ENCODE results near the gene CDRT15L2.
"Not testable (repeated sequence)": the region's sequence is repeated elsewhere in the genome, so short reads cannot be mapped to it uniquely, and the experiment has no call there.

CDRT15L2 gene

DNA sequence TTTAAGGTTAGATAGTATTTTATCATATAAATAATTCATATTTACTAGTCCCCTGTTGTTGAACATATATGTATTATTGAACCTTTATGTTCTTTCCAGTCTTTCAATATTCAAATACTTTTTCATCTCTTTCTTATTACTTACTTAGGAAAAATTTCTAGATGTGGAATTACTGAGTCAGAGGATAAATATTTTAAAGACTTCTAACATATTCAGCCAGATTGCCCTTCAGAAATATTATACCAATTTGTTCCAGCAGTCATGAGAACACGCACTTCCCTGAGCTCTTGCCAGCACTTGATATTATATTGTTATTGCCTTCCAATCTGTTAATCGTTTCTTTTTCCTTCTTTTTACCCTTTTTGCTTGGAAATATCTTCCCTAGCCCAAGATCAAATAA lies 4.5 kb upstream of the CDRT15L2 start:
- not testable (repeated sequence) for H3K36me3 ChIP-seq (ENCODE audit: control insufficient read depth, insufficient read depth, low read length); H3K27ac ChIP-seq (ENCODE audit: low read depth, low read length, severe bottlenecking)
- WGBS, 2 experiments (ENCODE audit: insufficient coverage in 2 of 2) = no CpG with 5 or more reads among the region's 2 CpGs

GRCh38 chr17:20583891-20584577 lies 4.5 kb downstream of the CDRT15L2 start:
- WGBS, 2 experiments (ENCODE audit: insufficient coverage in 2 of 2) = 95% methylated on average over 4 of the region's 14 CpGs; no CpG with 5 or more reads in 1 of the 2 experiments
- not testable (repeated sequence) for H3K36me3 ChIP-seq (ENCODE audit: control insufficient read depth, insufficient read depth, low read length); H3K9me3 ChIP-seq (ENCODE audit: control insufficient read depth, low read length); H3K4me3 ChIP-seq (ENCODE audit: extremely low read depth, insufficient read depth, low read length, poor library complexity, severe bottlenecking); H3K27ac ChIP-seq (ENCODE audit: low read depth, low read length, severe bottlenecking); H3K4me1 ChIP-seq (ENCODE audit: control insufficient read depth, insufficient read depth, low read length, poor library complexity, severe bottlenecking)

More for the DNA sequence above, 4.5 kb upstream of the CDRT15L2 start:
- not testable (repeated sequence) for H3K9me3 ChIP-seq (ENCODE audit: control insufficient read depth, low read length); H3K4me3 ChIP-seq (ENCODE audit: extremely low read depth, insufficient read depth, low read length, poor library complexity, severe bottlenecking); H3K4me1 ChIP-seq (ENCODE audit: control insufficient read depth, insufficient read depth, low read length, poor library complexity, severe bottlenecking)

GRCh38 chr17:20588744-20589453 lies 9.4 kb downstream of the CDRT15L2 start:
- not testable (repeated sequence) for H3K9me3 ChIP-seq (ENCODE audit: control insufficient read depth, low read length)
- 1 to 15% methylated on average over 14 to 33 of the region's 69 CpGs for WGBS, 2 experiments (ENCODE audit: insufficient coverage in 2 of 2)

DNA sequence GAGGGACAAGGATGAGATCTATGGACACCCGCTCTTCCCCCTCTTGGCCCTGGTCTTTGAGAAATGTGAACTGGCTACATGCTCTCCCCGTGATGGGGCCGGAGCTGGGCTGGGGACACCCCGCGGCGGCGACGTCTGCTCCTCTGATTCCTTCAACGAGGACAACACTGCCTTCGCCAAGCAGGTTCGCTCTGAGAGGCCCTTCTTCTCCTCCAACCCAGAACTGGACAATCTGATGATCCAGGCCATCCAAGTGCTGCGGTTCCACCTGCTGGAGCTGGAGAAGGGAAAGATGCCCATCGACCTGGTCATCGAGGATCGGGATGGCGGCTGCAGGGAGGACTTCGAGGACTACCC lies 9.9 kb downstream of the CDRT15L2 start:
- not testable (repeated sequence) for H3K27ac ChIP-seq (ENCODE audit: low read depth, low read length, severe bottlenecking); H3K9me3 ChIP-seq (ENCODE audit: control insufficient read depth, low read length); H3K36me3 ChIP-seq (ENCODE audit: control insufficient read depth, insufficient read depth, low read length); H3K4me1 ChIP-seq (ENCODE audit: control insufficient read depth, insufficient read depth, low read length, poor library complexity, severe bottlenecking)
- 95 to 97% methylated on average over 3 to 10 of the region's 17 CpGs for WGBS, 2 experiments (ENCODE audit: insufficient coverage in 2 of 2)
- peak overlapping the region; percentile 28 for H3K4me3 ChIP-seq (ENCODE audit: extremely low read depth, insufficient read depth, low read length, poor library complexity, severe bottlenecking)

More at GRCh38 chr17:20588744-20589453, 9.4 kb downstream of the CDRT15L2 start:
- H3K36me3 ChIP-seq (ENCODE audit: control insufficient read depth, insufficient read depth, low read length); H3K27ac ChIP-seq (ENCODE audit: low read depth, low read length, severe bottlenecking); H3K4me1 ChIP-seq (ENCODE audit: control insufficient read depth, insufficient read depth, low read length, poor library complexity, severe bottlenecking): not testable (repeated sequence)
- peak overlapping the region; percentile 28 for H3K4me3 ChIP-seq (ENCODE audit: extremely low read depth, insufficient read depth, low read length, poor library complexity, severe bottlenecking)

GRCh38 chr17:20591040-20591439 lies 11.5 kb downstream of the CDRT15L2 start:
- H3K36me3 ChIP-seq (ENCODE audit: control insufficient read depth, insufficient read depth, low read length); H3K27ac ChIP-seq (ENCODE audit: low read depth, low read length, severe bottlenecking); H3K4me3 ChIP-seq (ENCODE audit: extremely low read depth, insufficient read depth, low read length, poor library complexity, severe bottlenecking); H3K4me1 ChIP-seq (ENCODE audit: control insufficient read depth, insufficient read depth, low read length, poor library complexity, severe bottlenecking); H3K9me3 ChIP-seq (ENCODE audit: control insufficient read depth, low read length): not testable (repeated sequence)
- WGBS, 2 experiments (ENCODE audit: insufficient coverage in 2 of 2) = no CpG with 5 or more reads among the region's 4 CpGs

GRCh38 chr17:20605568-20605967 lies 26.0 kb downstream of the CDRT15L2 start:
- not testable (repeated sequence) for H3K27ac ChIP-seq (ENCODE audit: low read depth, low read length, severe bottlenecking); H3K9me3 ChIP-seq (ENCODE audit: control insufficient read depth, low read length); H3K36me3 ChIP-seq (ENCODE audit: control insufficient read depth, insufficient read depth, low read length); H3K4me1 ChIP-seq (ENCODE audit: control insufficient read depth, insufficient read depth, low read length, poor library complexity, severe bottlenecking); H3K4me3 ChIP-seq (ENCODE audit: extremely low read depth, insufficient read depth, low read length, poor library complexity, severe bottlenecking)
- 100% methylated on average over 1 of the region's 1 CpG; no CpG with 5 or more reads in 1 of the 2 experiments for WGBS, 2 experiments (ENCODE audit: insufficient coverage in 2 of 2)

GRCh38 chr17:20609490-20609889 lies 30.0 kb downstream of the CDRT15L2 start:
- WGBS, 2 experiments (ENCODE audit: insufficient coverage in 2 of 2) = no CpG with 5 or more reads among the region's 3 CpGs

DNA sequence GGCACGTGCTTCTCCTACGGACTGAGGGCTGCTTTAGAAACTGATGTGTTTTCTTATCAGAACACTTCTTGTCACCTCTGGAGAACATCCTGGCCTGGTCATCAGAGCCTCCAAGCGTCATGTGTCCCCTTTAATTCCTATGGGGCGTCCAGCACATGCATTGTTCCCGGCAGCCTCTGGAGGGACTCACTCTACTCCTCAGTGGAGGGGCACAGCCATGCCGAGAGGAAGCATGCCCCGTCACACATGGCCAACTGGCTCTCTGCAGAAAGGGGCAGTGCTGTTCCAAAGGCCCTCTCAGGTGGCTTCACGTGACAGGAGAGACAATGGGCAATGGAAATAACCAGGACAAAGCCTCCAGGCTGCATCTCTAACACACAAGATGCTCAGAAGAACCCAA lies 31.8 kb downstream of the CDRT15L2 start:
- H3K9me3 ChIP-seq (ENCODE audit: control insufficient read depth, low read length) = no peaks in the 10 kb centered on the region
- no peak overlapping the region for H3K27ac ChIP-seq (ENCODE audit: low read depth, low read length, severe bottlenecking)
- H3K36me3 ChIP-seq (ENCODE audit: control insufficient read depth, insufficient read depth, low read length) = no peaks in the 10 kb centered on the region
- 82 to 94% methylated on average over 3 to 5 of the region's 8 CpGs for WGBS, 2 experiments (ENCODE audit: insufficient coverage in 2 of 2)
- no peaks in the 10 kb centered on the region for H3K4me1 ChIP-seq (ENCODE audit: control insufficient read depth, insufficient read depth, low read length, poor library complexity, severe bottlenecking)
- no peak overlapping the region for H3K4me3 ChIP-seq (ENCODE audit: extremely low read depth, insufficient read depth, low read length, poor library complexity, severe bottlenecking)

More at GRCh38 chr17:20609490-20609889, 30.0 kb downstream of the CDRT15L2 start:
- H3K27ac ChIP-seq (ENCODE audit: low read depth, low read length, severe bottlenecking); H3K4me3 ChIP-seq (ENCODE audit: extremely low read depth, insufficient read depth, low read length, poor library complexity, severe bottlenecking); H3K36me3 ChIP-seq (ENCODE audit: control insufficient read depth, insufficient read depth, low read length); H3K4me1 ChIP-seq (ENCODE audit: control insufficient read depth, insufficient read depth, low read length, poor library complexity, severe bottlenecking); H3K9me3 ChIP-seq (ENCODE audit: control insufficient read depth, low read length): not testable (repeated sequence)

GRCh38 chr17:20612635-20613034 lies 33.1 kb downstream of the CDRT15L2 start:
- Histone ChIP-seq H3K27ac (ENCODE audit: low read depth, low read length, severe bottlenecking) (no peak overlapping the region), H3K4me1 (ENCODE audit: control insufficient read depth, insufficient read depth, low read length, poor library complexity, severe bottlenecking) (no peaks in the 10 kb centered on the region), H3K9me3 (ENCODE audit: control insufficient read depth, low read length) (no peaks in the 10 kb centered on the region), H3K4me3 (ENCODE audit: extremely low read depth, insufficient read depth, low read length, poor library complexity, severe bottlenecking) (no peak overlapping the region), H3K36me3 (ENCODE audit: control insufficient read depth, insufficient read depth, low read length) (no peaks in the 10 kb centered on the region)
- WGBS, 2 experiments (ENCODE audit: insufficient coverage in 2 of 2) = 91 to 96% methylated on average over 15 to 16 of the region's 16 CpGs

GRCh38 chr17:20613248-20613647 lies 33.7 kb downstream of the CDRT15L2 start:
- Histone ChIP-seq H3K4me3 (ENCODE audit: extremely low read depth, insufficient read depth, low read length, poor library complexity, severe bottlenecking) (no peak overlapping the region), H3K9me3 (ENCODE audit: control insufficient read depth, low read length) (no peaks in the 10 kb centered on the region), H3K27ac (ENCODE audit: low read depth, low read length, severe bottlenecking) (no peak overlapping the region), H3K36me3 (ENCODE audit: control insufficient read depth, insufficient read depth, low read length) (no peaks in the 10 kb centered on the region), H3K4me1 (ENCODE audit: control insufficient read depth, insufficient read depth, low read length, poor library complexity, severe bottlenecking) (no peaks in the 10 kb centered on the region)
- 89 to 92% methylated on average over 13 to 16 of the region's 16 CpGs for WGBS, 2 experiments (ENCODE audit: insufficient coverage in 2 of 2)

- Histone ChIP-seq H3K4me1 (ENCODE audit: control insufficient read depth, insufficient read depth, low read length, poor library complexity, severe bottlenecking) (no peaks in the 10 kb centered on the region), H3K27ac (ENCODE audit: low read depth, low read length, severe bottlenecking) (no peak overlapping the region)
- WGBS, 2 experiments (ENCODE audit: insufficient coverage in 2 of 2) = 93 to 94% methylated on average over 7 to 11 of the region's 13 CpGs
Observed at GRCh38 chr17:20613905-20614304, 34.4 kb downstream of the CDRT15L2 start.

More at GRCh38 chr17:20613905-20614304, 34.4 kb downstream of the CDRT15L2 start:
- no peak overlapping the region for H3K4me3 ChIP-seq (ENCODE audit: extremely low read depth, insufficient read depth, low read length, poor library complexity, severe bottlenecking)
- H3K36me3 ChIP-seq (ENCODE audit: control insufficient read depth, insufficient read depth, low read length) = no peaks in the 10 kb centered on the region
- H3K9me3 ChIP-seq (ENCODE audit: control insufficient read depth, low read length) = no peaks in the 10 kb centered on the region

Measured in mesodermal cell (in vitro differentiated cells).